Kidney (tissue), 14 donors: ENCODE data around the gene CTNNB1. TPM values are rescaled to one million over a fixed set of nuclear protein-coding genes. Genes with fewer than 3 reads are reported as not detected.

Experiments used
- DNase-seq, 5 donors: peaks; one replicate each; pipeline ENCODE4 v3.0.0-alpha.2; 2013 to 2020
- FAIRE-seq: peaks from 2 replicates; lab custom pipeline; 2012; peaks lifted over from hg19 to GRCh38; lab: Jason Lieb, UNC
- H3K27ac ChIP-seq, 2 donors: one replicate each; pipeline ENCODE4 v1.7.0; 2013; ENCODE audit warnings: low read depth in 2 of 2, low read length in 2 of 2, inconsistent platforms in 1 of 2
- H3K27me3 ChIP-seq: one replicate; pipeline ENCODE4 v1.7.1; 2013; ENCODE audit warnings: low read length, inconsistent platforms; ENCODE audit not compliant: control insufficient read depth, insufficient read depth
- H3K36me3 ChIP-seq, 3 donors: one replicate each; pipeline versions ENCODE4 v1.7.0 to v1.7.1; 2013; ENCODE audit warnings: low read length in 3 of 3, control low read depth in 1 of 3, inconsistent platforms in 1 of 3; ENCODE audit not compliant: insufficient read depth in 3 of 3, control insufficient read depth in 2 of 3
- H3K4me1 ChIP-seq, 3 donors: one replicate each; pipeline versions ENCODE4 v1.7.0 to v1.7.1; 2013; ENCODE audit warnings: low read length in 3 of 3, inconsistent platforms in 1 of 3, low read depth in 1 of 3; ENCODE audit not compliant: control insufficient read depth in 2 of 3, insufficient read depth in 2 of 3
- H3K4me3 ChIP-seq, 3 donors: one replicate each; pipeline versions ENCODE4 v1.7.0 to v1.8.1; 2013; ENCODE audit warnings: low read length in 3 of 3, control low read depth in 1 of 3, inconsistent platforms in 1 of 3
- H3K9ac ChIP-seq, 3 donors: one replicate each; pipeline versions ENCODE4 v1.7.0 to v1.7.1; 2013; ENCODE audit warnings: low read length in 3 of 3, control low read depth in 1 of 3, inconsistent platforms in 1 of 3
- H3K9me3 ChIP-seq, 3 donors: one replicate each; pipeline versions ENCODE4 v1.7.0 to v1.7.1; 2013; ENCODE audit warnings: low read length in 3 of 3, control low read depth in 1 of 3, inconsistent platforms in 1 of 3; ENCODE audit not compliant: control insufficient read depth in 2 of 3, insufficient read depth in 1 of 3
- CTCF ChIP-seq: IDR thresholded peaks from 3 replicates; pipeline ENCODE4 v1.5.1; 2012; ENCODE audit warnings: mild to moderate bottlenecking, moderate library complexity, borderline replicate concordance; ENCODE audit not compliant: insufficient read depth; ENCODE audit errors: extremely low read depth
- intact Hi-C: fragments of 100-400 bp; cut with DNase I; formaldehyde crosslinking; loops from one replicate; pipeline ENCODE4 v1.11.1; 2022
- polyA plus RNA-seq: library from polyadenylated mRNA; stranded (reverse); fragments of 350-450 nt; fragmentation: Illumina TruSeq; extraction: RNeasy Lipid Tissue Mini Kit (QIAGEN cat#74804); gene quantifications from one replicate; pipeline ENCODE4 v1.2.3, GENCODE V29; 2014; ENCODE audit warnings: low read depth, low replicate concordance; ENCODE audit not compliant: insufficient read depth
- total RNA-seq: library from RNA; stranded (reverse); fragmentation: NEBNext Ultra II Directional; extraction: Animal tissue kit (Norgen Biotek cat#: 25700); gene quantifications from one replicate; pipeline ENCODE4 v1.2.1, GENCODE V29; 2021
- donor health status: control.
- donor health status: control.
- donor health status: control.
- donor health status: control.
- donor health status: control.
- donor health status: DM: yes; HTN: yes; CAD: no.
- donor health status: Normal renal cell carcinoma (clear cell type).

Gene CTNNB1
- total and polyA plus RNA-seq, 2 donors from 2014 or later = 97.0 to 329 TPM

- intact Hi-C loops = no loop called here
- TF ChIP-seq CTCF = no peak
- DNase-seq = no peak
- no peak overlapping the region for H3K27ac ChIP-seq
- H3K9me3 ChIP-seq = no peaks in the 10 kb centered on the region
- H3K4me3 ChIP-seq = no peak overlapping the region
- H3K4me1 ChIP-seq = no peaks in the 10 kb centered on the region
- H3K27me3 ChIP-seq = no peaks in the 10 kb centered on the region
- H3K9ac ChIP-seq = no peak overlapping the region
- no peaks in the 10 kb centered on the region for H3K36me3 ChIP-seq
- FAIRE-seq = no peak
Observed at GRCh38 chr3:41265011-41265545, 65.8 kb downstream of the CTNNB1 start.

- DNase-seq (peak in 1 of 5 donors; percentile 30), FAIRE-seq (no peak)
- Histone ChIP-seq H3K36me3 (no peaks in the 10 kb centered on the region), H3K4me3 (no peak overlapping the region), H3K9ac (no peak overlapping the region), H3K27me3 (no peaks in the 10 kb centered on the region), H3K4me1 (no peaks in the 10 kb centered on the region), H3K9me3 (no peaks in the 10 kb centered on the region), H3K27ac (no peak overlapping the region)
- intact Hi-C loops = no loop called here
- no peak for TF ChIP-seq CTCF
Observed at GRCh38 chr3:41265823-41266273, 66.5 kb downstream of the CTNNB1 start.

- intact Hi-C loops = no loop called here
- H3K9ac ChIP-seq = no peak overlapping the region
- DNase-seq (no peak), FAIRE-seq (no peak)
- H3K4me3 ChIP-seq = no peak overlapping the region
- no peaks in the 10 kb centered on the region for H3K27me3 ChIP-seq
- H3K36me3 ChIP-seq = no peaks in the 10 kb centered on the region
- H3K9me3 ChIP-seq = peaks cover 0 to 6% (median 3%) of the 10 kb centered on the region in 3 donors
- TF ChIP-seq CTCF = no peak
- no peak overlapping the region for H3K27ac ChIP-seq
- no peaks in the 10 kb centered on the region for H3K4me1 ChIP-seq
Observed at GRCh38 chr3:41267975-41268640, 68.8 kb downstream of the CTNNB1 start.
